WI38 (cell line): ENCODE results near the gene WDR27.

Experiments
- H3K4me3 ChIP-seq: 2 replicates; pipeline ENCODE4 v1.5.1; 2011; ENCODE audit warnings: low read depth, mild to moderate bottlenecking, control low read depth, low read length
- CTCF ChIP-seq: IDR thresholded peaks from 2 replicates; pipeline ENCODE4 v1.5.1; 2012; ENCODE audit warnings: low read depth, mild to moderate bottlenecking, control low read depth, low read length

The WDR27 gene

GRCh38 chr6:169555971-169556617 lies 145.7 kb downstream of the WDR27 start:
- H3K4me3 ChIP-seq = no peak overlapping the region
- no peak for TF ChIP-seq CTCF

- H3K4me3 ChIP-seq = no peak overlapping the region
- TF ChIP-seq CTCF = no peak
Measured at GRCh38 chr6:169545982-169546381, 155.8 kb downstream of the WDR27 start.

GRCh38 chr6:169543704-169544103 lies 158.1 kb downstream of the WDR27 start:
- TF ChIP-seq CTCF = no peak
- H3K4me3 ChIP-seq = no peak overlapping the region

GRCh38 chr6:169542491-169542890 lies 159.3 kb downstream of the WDR27 start:
- no peak for TF ChIP-seq CTCF
- no peak overlapping the region for H3K4me3 ChIP-seq

GRCh38 chr6:169539176-169539897 lies 162.5 kb downstream of the WDR27 start:
- TF ChIP-seq CTCF = no peak
- H3K4me3 ChIP-seq = no peak overlapping the region

- TF ChIP-seq CTCF = no peak
- H3K4me3 ChIP-seq = no peak overlapping the region
Measured at GRCh38 chr6:169536446-169537170, 165.2 kb downstream of the WDR27 start.

- H3K4me3 ChIP-seq = no peak overlapping the region
- TF ChIP-seq CTCF = no peak
Measured at GRCh38 chr6:169534039-169534421, 167.8 kb downstream of the WDR27 start.
